ENCODE data around the gene IFNL4.

GRCh38 chr19:39297931-39298634, 49.4 kb upstream of the IFNL4 start:
- TF ChIP-seq SMC3 (IDR thresholded peaks at IDR 0.05; ENCODE audit: low read depth, low read length) (no peak), CTCF (conservative IDR thresholded peaks at IDR 0.05; ENCODE audit: low read depth, low read length) (no peak), ELK1 (IDR thresholded peaks at IDR 0.05; ENCODE audit: borderline replicate concordance, low read depth, low read length) (no peak), MXI1 (IDR thresholded peaks at IDR 0.05; ENCODE audit: borderline replicate concordance, low read depth, low read length) (no peak), POLR2A (IDR thresholded peaks at IDR 0.05; ENCODE audit: low read depth, low read length) (no peak), MAZ (IDR thresholded peaks at IDR 0.05; ENCODE audit: borderline replicate concordance, low read depth, low read length) (no peak), CHD1 (IDR thresholded peaks at IDR 0.05; ENCODE audit: low read depth, low read length) (no peak), RAD21 (IDR thresholded peaks at IDR 0.05; ENCODE audit: low read length) (no peak), BHLHE40 (IDR thresholded peaks at IDR 0.05; ENCODE audit: low read depth, low read length) (no peak), RCOR1 (IDR thresholded peaks at IDR 0.05; ENCODE audit: insufficient replicate concordance, low read length) (no peak), RFX5 (IDR thresholded peaks at IDR 0.05; ENCODE audit: low read depth, low read length) (no peak), CEBPB (IDR thresholded peaks at IDR 0.05; ENCODE audit: low read depth, low read length) (no peak)
- TF ChIP-seq, protein P1, sequence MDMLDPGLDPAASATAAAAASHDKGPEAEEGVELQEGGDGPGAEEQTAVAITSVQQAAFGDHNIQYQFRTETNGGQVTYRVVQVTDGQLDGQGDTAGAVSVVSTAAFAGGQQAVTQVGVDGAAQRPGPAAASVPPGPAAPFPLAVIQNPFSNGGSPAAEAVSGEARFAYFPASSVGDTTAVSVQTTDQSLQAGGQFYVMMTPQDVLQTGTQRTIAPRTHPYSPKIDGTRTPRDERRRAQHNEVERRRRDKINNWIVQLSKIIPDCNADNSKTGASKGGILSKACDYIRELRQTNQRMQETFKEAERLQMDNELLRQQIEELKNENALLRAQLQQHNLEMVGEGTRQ (IDR thresholded peaks at IDR 0.05; ENCODE audit: low read depth, low read length) = no peak

Measured in IMR-90 (cell line).